GM18951 (cell line): ENCODE results near the gene GARIN5A.
A peak's percentile ranks its signal among the peaks of the same experiment; 100 is the strongest.

Source experiments
- POLR2A ChIP-seq: IDR thresholded peaks from 4 replicates; pipeline ENCODE4 v1.6.1; 2011; ENCODE audit warnings: mild to moderate bottlenecking; ENCODE audit not compliant: insufficient read length, insufficient read depth; ENCODE audit errors: extremely low read depth
- in situ Hi-C: fragments of 300-500 bp; cut with MboI; formaldehyde crosslinking; loops from one replicate; pipeline ENCODE4 v1.12.0; 2022; ENCODE audit warnings: low sequenced_read_pairs, mixed read lengths, inconsistent platforms; ENCODE audit not compliant: unreplicated experiment

Gene GARIN5A

GRCh38 chr19:50476224-50476906 lies at the start of gene GARIN5A, which contains the start of gene EMC10:
GARIN5A (minus strand) TSS chr19:50476848; CDS start chr19:50476388, 460 bp downstream.
EMC10 (plus strand) TSS chr19:50476507; CDS start chr19:50476545, 38 bp downstream.
- in situ Hi-C loops = no loop called here

GRCh38 chr19:50522881-50523280 lies 46.2 kb upstream of the GARIN5A start:
- in situ Hi-C loops = no loop called here
- TF ChIP-seq POLR2A = no peak

More at GRCh38 chr19:50476224-50476906, at the start of gene GARIN5A, which contains the start of gene EMC10:
- peak; percentile 99 for TF ChIP-seq POLR2A

GRCh38 chr19:50520822-50521465 lies 44.3 kb upstream of the GARIN5A start:
- no peak for TF ChIP-seq POLR2A
- in situ Hi-C loops = no loop called here

- in situ Hi-C loops = no loop called here
Observed at GRCh38 chr19:50519006-50519575, 42.4 kb upstream of the GARIN5A start.

GRCh38 chr19:50518091-50519005 lies 41.7 kb upstream of the GARIN5A start:
- in situ Hi-C loops = no loop called here
- no peak for TF ChIP-seq POLR2A

More at GRCh38 chr19:50519006-50519575, 42.4 kb upstream of the GARIN5A start:
- no peak for TF ChIP-seq POLR2A

GRCh38 chr19:50517704-50518075 lies 41.0 kb upstream of the GARIN5A start:
- no peak for TF ChIP-seq POLR2A
- in situ Hi-C loops = no loop called here

- in situ Hi-C loops = no loop called here
- no peak for TF ChIP-seq POLR2A
Observed at GRCh38 chr19:50516964-50517703, 40.5 kb upstream of the GARIN5A start.

- no peak for TF ChIP-seq POLR2A
- in situ Hi-C loops = no loop called here
Observed at GRCh38 chr19:50516456-50516855, 39.8 kb upstream of the GARIN5A start.

GRCh38 chr19:50515168-50515561 lies 38.5 kb upstream of the GARIN5A start:
- TF ChIP-seq POLR2A = no peak
- in situ Hi-C loops = no loop called here

- in situ Hi-C loops = no loop called here
- no peak for TF ChIP-seq POLR2A
Observed at GRCh38 chr19:50514346-50515167, 37.9 kb upstream of the GARIN5A start.

GRCh38 chr19:50513746-50514345 lies 37.2 kb upstream of the GARIN5A start, which contains the start of gene ASPDH:
ASPDH (minus strand) TSS chr19:50513913; CDS start chr19:50513823, 90 bp downstream.
- no peak for TF ChIP-seq POLR2A
- in situ Hi-C loops = no loop called here

- TF ChIP-seq POLR2A = no peak
- in situ Hi-C loops = no loop called here
Observed at GRCh38 chr19:50512999-50513745, 36.5 kb upstream of the GARIN5A start.
